ENCODE results near the gene ABHD4.
A peak's percentile ranks its signal among the peaks of the same experiment; 100 is the strongest.
"Not testable (repeated sequence)": the region's sequence is repeated elsewhere in the genome, so short reads cannot be mapped to it uniquely, and the experiment has no call there.

ABHD4 gene

GRCh38 chr14:22589096-22589839, 8.8 kb upstream of the ABHD4 start, which contains the start of gene DAD1:
TSS of gene DAD1 (minus strand) at chr14:22589224. CDS start at chr14:22589157, 67 bp downstream.
- peak; percentile 98 for DNase-seq (ENCODE audit: low read depth in 2 of 2)

- no peak for DNase-seq (ENCODE audit: low read depth in 2 of 2)
Measured at GRCh38 chr14:22593189-22593588, 4.9 kb upstream of the ABHD4 start.

GRCh38 chr14:22593601-22594000, 4.5 kb upstream of the ABHD4 start:
- DNase-seq (ENCODE audit: low read depth in 2 of 2): no peak

- DNase-seq (ENCODE audit: low read depth in 2 of 2): no peak
Measured at GRCh38 chr14:22594156-22594716, 3.9 kb upstream of the ABHD4 start.

- no peak for DNase-seq (ENCODE audit: low read depth in 2 of 2)
Measured at GRCh38 chr14:22596354-22596879, 1.7 kb upstream of the ABHD4 start.

- DNase-seq (ENCODE audit: low read depth in 2 of 2): no peak
Measured at GRCh38 chr14:22597265-22597664, 835 bp upstream of the ABHD4 start.

- no peak for DNase-seq (ENCODE audit: low read depth in 2 of 2)
Measured at GRCh38 chr14:22597771-22598098, 365 bp upstream of the ABHD4 start.

- DNase-seq (ENCODE audit: low read depth in 2 of 2): peak in 1 of 2 donors; percentile 13
Measured at GRCh38 chr14:22598896-22599244, 770 bp downstream of the ABHD4 start.

GRCh38 chr14:22599349-22599748, 1.2 kb downstream of the ABHD4 start:
- no peak for DNase-seq (ENCODE audit: low read depth in 2 of 2)

- DNase-seq (ENCODE audit: low read depth in 2 of 2): no peak
Measured at GRCh38 chr14:22600027-22600426, 1.9 kb downstream of the ABHD4 start.

GRCh38 chr14:22601456-22601855, 3.4 kb downstream of the ABHD4 start:
- no peak for DNase-seq (ENCODE audit: low read depth in 2 of 2)

- no peak for DNase-seq (ENCODE audit: low read depth in 2 of 2)
Measured at GRCh38 chr14:22601996-22602395, 3.9 kb downstream of the ABHD4 start.

GRCh38 chr14:22602862-22603261, 4.8 kb downstream of the ABHD4 start:
- DNase-seq (ENCODE audit: low read depth in 2 of 2): no peak

- DNase-seq (ENCODE audit: low read depth in 2 of 2): no peak
Measured at GRCh38 chr14:22606380-22606779, 8.3 kb downstream of the ABHD4 start.

GRCh38 chr14:22607291-22607690, 9.2 kb downstream of the ABHD4 start:
- no peak for DNase-seq (ENCODE audit: low read depth in 2 of 2)

GRCh38 chr14:22610931-22611330, 12.8 kb downstream of the ABHD4 start:
- DNase-seq (ENCODE audit: low read depth in 2 of 2): no peak

- DNase-seq (ENCODE audit: low read depth in 2 of 2): no peak
Measured at GRCh38 chr14:22613106-22613695, 15.1 kb downstream of the ABHD4 start.

- DNase-seq (ENCODE audit: low read depth in 2 of 2): no peak
Measured at GRCh38 chr14:22613736-22614239, 15.7 kb downstream of the ABHD4 start.

GRCh38 chr14:22614240-22614799, 16.2 kb downstream of the ABHD4 start:
- no peak for DNase-seq (ENCODE audit: low read depth in 2 of 2)

GRCh38 chr14:22615765-22616164, 17.7 kb downstream of the ABHD4 start:
- DNase-seq (ENCODE audit: low read depth in 2 of 2): not testable (repeated sequence)

- no peak for DNase-seq (ENCODE audit: low read depth in 2 of 2)
Measured at GRCh38 chr14:22622255-22622654, 24.2 kb downstream of the ABHD4 start.

GRCh38 chr14:22623047-22623446, 24.9 kb downstream of the ABHD4 start:
- no peak for DNase-seq (ENCODE audit: low read depth in 2 of 2)

GRCh38 chr14:22626590-22626989, 28.5 kb downstream of the ABHD4 start:
- DNase-seq (ENCODE audit: low read depth in 2 of 2): no peak

Measured in stimulated activated CD8-positive, alpha-beta memory T cell treated with anti-CD3 and anti-CD28 coated beads, Interleukin-15, amount 100 ng/mL, for 48 hours (primary cell).